Middle frontal gyrus (tissue), 1 donor: ENCODE results near the gene SIN3B.

ENCODE experiments used
- DNase-seq: peaks from one replicate; pipeline ENCODE4 v3.0.0-alpha.2; 2015; ENCODE audit warnings: low spot score; ENCODE audit errors: extremely low spot score

The SIN3B gene

DNA sequence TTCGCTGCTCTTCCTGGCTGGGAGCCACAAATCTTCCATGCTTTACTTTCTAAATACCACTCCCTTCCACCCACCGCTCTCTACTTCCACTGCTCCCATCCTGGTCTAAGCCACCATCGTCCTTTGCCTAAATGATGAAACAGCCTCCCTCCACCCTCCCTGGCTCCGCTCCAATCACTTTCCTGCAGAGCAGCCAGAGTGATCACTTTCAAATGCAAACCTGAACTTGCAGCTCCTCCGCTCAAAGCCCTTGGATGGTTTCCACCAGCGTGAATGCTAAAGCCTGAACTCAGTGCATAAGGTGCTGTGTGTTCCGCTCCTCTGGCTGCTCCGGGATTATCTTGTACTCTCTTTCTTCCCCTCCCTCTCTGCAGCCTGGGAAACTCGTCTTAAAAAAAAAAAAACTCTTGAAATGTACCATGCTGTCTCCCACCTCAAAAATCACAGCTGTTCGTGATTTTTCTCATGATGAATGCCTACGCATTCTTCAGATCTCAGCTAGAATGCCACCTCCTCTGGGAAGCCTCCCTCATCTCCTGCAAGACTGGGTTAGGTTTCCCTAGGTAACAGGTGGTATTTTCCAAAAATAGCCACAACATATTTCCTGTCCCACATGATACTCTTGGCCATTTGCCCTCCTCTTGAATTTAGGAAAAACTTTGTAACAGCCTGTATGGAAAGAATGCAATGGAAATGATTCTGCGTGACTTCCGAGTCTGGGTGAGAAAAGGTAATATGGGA is 3.7 kb upstream of the SIN3B start:
- no peak for DNase-seq

DNA sequence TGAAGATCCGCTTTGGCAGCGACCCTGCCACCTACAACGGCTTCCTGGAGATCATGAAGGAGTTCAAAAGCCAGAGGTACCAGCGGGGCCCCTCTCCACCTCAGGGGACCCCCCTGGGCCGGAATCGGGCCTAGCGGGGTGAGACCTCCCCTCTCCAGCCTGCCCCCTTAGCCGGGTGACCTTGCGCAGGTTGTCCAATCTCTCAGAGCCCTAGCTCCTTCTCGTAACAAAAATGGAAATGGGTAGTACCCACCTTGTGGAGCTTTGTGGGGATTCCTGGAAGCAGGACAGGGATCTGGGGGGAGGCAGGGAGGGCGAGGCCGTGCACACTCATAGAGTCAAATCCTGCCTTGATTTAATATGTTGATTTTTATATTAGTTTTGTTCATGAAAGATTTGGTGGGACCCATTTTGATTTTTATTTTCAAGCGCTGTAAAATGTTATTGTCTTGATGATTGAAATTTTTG is 658 bp downstream of the SIN3B start:
- DNase-seq, result no peak

DNA sequence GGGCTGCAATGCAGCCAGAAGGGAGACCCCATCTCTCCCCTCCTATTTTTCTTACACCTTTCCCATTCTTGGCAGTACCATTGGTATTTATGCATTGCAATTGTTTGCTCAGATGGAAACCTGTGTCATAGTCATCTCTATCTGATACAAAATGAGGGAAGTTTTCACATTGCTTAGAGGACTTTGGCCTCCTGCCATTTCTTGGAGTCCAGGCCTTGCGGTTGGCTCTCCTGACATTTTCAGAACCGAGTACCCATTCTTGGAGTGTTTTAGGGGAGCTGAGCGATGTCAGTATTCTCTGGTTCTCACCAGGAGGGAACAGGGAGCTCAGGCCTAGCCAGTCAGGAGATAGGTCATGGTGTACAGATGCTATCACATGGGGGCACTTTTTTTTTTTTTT is 1.5 kb downstream of the SIN3B start:
- no peak for DNase-seq

DNA sequence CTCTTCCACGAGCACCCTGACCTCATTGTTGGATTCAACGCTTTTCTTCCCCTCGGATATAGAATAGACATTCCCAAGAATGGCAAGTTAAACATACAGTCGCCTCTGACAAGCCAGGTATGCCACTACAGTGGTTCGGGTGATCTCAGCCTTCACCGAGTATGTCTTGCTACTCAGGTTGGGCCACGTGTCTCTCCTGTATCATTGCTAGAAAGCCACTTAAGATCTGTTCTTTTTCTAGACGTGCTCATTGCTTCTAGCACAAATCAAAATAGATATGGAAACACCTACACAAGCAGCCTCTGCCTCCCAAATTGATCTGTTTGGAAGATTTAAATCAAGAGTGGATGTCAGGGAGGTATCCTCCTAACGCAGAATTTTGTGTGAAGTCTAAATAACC is 2.3 kb downstream of the SIN3B start:
- no peak for DNase-seq

DNA sequence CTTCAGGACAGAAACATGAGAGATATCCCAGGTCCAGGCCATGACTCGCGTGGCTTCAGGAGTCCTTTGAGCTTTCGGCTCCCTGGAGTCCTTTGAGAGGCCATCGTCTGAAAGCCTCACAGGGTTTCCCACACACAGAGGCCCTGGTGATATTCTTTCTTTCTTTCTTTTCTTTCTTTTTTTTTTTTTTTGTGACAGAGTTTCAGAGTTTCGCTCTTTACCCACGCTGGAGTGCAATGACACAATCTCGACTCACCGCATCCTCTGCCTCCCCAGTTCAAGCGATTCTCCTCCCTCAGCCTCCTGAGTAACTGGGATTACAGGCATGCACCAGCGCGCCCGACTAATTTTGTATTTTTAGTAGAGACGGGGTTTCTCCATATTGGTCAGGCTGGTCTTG is 5.5 kb downstream of the SIN3B start:
- DNase-seq, result no peak

DNA sequence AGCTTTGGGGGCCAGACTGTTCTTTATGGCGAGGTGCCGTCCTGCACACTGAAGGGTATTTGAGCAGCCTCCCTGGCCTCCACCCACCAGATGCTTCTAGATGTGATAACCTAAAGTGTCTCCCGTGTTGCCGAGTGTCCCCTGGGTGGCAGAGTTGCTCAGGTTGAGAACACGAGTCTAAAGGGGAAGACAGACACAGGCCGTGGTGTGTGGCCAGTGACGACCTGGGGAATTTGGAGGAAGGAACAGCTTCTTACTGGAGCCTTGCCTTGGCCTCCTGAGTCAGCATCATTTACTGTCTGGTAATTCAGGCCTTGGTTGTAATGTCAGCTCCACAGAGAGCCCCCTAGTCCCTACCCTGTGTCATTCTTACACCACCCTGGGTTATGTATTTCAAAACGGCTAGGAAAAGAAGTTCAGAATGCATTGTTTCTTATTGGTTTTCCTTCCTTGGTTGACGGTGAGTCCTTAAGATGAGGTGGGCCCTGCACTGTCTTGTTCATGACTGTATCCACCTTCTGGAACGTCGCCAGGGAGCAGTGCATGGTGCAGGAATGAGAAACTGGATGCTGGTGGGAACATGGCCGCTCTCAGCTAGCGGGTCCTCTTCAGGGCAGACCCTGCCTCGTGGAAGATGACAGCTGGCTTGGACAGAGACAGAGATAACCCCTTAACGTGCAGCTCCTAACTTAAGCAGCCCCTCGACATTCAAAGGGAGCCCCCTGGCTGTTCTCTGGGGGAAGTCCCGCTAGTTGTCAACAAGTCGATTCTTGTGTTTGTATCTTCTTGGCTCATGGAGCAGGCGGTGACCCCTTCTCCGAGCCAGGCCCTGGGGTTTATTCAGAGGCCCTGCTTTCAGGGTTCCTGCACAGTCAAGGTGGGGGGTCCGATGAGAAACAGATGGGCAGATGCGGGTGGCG is 7.2 kb downstream of the SIN3B start:
- DNase-seq, result no peak

DNA sequence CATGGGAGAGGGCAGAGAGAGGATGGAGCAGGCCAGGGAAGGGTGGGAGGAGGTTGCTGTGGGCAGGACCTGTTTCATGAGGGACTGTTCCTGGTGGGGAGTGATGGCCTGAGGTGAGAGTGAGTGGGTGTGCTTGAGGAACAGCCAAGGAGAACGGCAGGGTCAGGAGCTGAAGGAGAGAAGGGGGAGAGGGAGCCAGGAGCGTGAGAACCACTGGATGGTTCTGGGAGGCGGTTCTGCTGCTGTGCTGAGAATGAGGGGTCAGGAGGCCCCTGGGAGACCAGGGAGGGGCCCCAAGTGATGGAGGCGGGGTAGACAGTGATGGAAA is 7.8 kb downstream of the SIN3B start:
- DNase-seq, result no peak

DNA sequence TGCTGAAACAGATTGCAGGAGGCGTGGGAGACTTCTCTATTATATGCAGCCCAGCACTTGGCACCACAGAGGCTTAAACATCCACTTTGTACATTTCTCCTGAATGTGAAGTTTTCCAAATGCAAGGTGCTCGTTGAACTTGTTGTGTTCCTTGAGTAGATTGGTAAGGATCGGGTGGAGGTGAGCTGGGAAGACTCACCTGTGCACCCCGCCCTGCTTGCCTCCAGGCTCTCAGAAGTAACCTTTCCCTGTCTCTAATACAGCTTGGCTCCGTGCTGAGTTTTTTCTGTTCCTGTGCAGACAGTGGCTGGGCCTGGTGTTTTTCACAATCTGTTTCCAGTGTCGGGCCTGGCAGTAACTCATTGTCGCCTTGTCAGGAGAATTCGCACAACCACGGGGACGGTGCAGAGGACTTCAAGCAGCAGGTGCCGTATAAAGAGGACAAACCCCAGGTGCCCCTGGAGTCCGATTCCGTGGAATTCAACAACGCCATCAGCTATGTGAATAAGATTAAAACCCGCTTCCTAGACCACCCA is 12.3 kb downstream of the SIN3B start:
- no peak for DNase-seq

DNA sequence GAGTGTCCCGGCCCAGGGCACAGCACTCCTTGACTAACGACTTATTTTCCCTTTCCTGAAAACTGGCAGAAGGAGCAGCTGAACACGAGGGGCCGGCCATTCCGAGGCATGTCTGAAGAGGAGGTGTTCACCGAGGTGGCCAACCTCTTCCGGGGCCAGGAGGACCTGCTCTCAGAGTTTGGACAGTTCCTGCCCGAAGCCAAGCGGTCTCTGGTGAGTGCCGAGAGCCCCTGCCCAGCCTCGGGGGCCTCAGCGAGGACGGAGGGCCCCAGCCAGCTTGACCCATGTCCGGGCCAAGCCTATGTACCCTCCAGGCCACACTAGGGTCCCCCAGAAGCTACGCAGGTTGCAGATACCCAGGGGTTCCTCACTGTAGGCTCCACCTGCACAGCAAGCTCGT is 17.7 kb downstream of the SIN3B start:
- no peak for DNase-seq

DNA sequence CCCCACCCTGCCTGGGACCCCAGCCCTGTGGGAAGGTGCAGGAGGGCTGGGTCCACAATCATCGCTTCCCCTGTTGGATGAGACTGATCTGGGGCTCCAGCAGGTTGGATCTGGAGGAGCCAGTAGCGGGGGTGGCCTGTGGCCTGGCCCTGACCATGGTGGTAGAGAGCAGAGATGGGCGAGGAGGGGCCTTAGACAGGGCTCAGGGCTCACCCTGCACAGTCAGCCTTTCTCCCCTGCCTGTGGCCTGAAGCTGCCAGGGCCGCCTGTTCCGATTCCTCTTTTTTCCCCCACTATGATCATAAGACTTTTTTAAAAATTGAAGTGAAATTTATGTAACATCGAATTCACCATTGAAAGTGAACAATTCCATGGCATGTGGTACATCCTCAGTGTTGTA is 18.2 kb downstream of the SIN3B start:
- DNase-seq, result no peak

DNA sequence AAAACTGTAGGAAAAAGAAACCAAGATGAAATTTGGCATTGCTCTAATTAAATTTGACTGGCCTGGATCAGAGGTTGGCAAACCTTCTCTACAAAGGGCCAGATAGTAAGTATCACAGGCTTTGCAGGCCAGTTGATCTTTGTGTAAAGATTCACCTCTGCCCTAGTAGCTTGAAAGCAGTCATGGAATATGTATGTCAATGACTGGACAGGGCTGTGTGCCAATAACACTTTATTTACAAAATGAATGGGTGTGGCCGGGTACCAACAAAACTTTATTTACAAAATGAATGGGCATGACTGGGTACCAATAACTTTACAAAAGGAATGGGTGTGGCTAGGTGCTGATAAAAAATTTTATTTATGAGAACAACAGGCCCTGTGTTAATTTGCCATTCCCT is 20.0 kb downstream of the SIN3B start:
- no peak for DNase-seq

DNA sequence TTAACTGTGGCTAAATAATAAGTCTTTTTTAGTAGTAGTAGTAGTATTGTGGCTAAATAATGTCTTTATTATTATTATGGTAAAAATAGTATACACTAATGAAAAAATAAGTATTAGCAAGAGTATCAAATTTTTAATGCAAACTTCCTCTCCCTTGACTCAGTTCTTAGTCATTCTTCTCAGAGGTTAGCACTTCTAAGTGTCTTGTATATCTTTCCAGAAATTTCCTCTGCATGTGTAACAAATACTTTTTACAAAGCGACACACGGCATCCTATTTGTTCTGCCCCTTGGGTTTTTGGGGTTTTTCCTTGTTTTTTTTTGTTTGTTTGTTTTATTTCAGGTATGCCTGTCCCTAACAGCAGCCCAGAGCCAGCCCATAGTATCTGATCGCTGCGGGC is 20.9 kb downstream of the SIN3B start:
- DNase-seq, result no peak

DNA sequence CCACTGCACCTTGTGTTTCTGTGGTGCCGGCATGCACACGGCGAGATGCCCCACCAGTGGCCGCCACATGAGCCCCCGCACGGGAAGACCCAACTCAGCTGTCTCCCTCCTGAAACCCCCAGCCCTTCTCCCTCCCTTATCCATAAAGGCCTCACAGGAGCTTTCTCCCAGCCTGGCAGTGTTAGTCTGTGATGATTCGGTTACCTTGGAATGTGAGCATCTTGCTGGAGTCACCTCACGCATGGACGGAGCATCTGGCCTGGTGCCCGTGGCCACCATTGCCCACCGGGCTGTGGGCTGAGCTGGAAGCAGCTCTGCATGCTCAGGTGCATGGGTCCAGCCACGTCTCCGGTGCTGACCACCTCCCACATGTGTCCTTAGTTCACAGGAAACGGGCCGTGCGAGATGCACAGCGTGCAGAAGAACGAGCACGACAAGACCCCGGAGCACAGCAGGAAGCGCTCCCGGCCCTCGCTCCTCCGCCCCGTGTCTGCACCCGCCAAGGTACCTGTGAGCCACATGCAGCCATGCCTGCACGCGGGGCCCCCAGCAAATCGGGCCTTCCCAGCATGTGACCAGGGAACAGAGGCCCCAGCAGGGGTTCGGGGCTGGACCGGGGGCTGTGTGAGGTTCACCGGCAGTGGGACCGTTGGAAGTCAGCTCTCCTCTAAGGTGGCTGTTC is 22.0 kb downstream of the SIN3B start:
- no peak for DNase-seq

DNA sequence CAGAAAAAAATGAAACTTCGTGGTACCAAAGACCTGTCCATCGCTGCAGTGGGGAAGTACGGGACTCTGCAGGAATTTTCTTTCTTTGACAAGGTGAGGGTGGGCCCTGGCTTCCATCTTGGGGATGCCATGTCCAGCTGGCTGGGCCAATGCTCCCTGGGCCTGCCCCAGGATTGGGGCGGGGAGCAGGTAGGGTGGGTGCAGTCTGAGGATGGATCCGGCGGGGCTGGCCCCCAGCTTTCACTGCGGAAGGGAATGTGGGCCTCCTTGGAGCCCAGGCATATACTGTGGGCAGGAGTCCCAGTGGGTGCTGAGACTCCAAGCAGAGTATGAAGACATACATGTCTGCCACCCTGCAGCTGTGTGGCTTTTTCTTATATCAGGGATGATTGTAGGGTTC is 23.9 kb downstream of the SIN3B start:
- no peak for DNase-seq

DNA sequence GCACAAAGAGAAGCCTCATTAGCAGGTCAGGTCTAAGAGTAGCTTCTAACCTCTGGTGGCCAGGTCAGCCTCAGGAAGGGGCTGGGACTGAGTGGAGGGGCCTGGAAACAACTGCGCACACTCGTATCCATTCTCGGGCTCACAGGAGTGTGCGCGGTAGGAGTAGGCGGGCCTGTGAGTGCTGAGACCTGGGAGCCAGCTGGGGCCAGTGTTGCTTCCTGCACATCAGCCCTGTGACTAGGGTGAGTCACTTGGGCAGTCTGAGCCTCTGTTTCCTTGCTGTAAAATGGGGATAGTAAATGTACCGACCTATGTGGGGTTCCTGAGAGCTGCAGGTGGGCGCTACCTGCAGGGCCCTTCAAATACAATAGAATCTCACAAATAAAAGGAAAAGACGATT is 26.9 kb downstream of the SIN3B start:
- no peak for DNase-seq

DNA sequence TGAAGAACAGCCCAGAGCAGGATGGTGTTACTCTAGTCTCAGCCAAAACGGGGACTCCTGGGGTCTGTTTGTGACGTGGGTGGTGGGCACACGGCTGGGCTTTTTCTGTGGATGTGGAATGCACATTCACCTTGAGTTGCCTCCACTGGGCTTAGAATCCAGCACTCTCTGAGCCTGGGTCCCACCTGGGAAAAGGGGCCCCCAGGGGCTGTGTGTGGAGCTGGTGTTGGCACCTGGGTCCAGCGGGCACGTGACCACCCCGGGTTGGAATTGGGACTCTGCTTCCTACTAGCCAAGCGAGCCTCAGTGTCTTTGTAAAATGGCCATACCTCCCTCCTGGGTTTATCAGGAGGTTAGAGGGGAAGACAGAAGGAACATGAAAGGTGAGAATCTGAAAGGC is 30.4 kb downstream of the SIN3B start:
- no peak for DNase-seq

DNA sequence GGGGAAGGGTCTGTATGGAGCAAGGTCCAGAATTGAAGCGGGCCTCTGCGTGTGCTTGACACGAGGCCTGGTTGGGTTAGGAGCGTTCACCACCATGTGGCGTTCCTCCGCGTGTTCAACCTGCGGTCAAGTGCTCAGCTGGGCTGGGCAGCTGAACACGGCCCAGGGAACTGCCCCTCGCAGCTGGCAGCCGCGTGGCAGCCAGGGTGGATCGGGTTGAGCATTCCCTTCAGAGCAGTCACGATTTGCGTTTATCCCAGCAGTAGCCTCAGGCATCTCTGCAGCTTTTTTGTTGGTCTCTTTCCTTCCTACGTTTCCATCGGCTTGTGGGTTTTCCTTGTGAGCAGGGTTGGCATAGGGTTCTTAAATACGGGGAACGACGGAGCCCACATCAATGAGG is 30.9 kb downstream of the SIN3B start:
- DNase-seq, result no peak

DNA sequence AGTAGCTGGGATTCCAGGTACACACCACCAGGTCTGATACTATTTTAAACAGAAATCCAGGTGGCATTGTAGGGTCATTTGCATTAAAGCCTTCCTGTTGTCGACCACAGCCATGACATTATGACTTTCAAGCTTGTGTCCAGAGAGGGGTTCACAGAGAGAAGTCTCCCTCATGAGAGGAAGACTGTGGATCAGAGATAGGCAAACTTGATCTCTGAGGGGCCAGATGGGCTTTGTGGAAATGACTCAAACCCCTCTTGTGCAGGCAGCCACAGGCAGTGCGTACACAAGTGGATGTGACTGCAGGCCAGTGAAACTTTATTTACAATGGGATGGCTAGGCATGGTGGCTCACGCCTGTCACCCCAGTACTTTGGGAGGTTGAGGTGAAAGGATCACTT is 31.8 kb downstream of the SIN3B start:
- DNase-seq, result no peak

DNA sequence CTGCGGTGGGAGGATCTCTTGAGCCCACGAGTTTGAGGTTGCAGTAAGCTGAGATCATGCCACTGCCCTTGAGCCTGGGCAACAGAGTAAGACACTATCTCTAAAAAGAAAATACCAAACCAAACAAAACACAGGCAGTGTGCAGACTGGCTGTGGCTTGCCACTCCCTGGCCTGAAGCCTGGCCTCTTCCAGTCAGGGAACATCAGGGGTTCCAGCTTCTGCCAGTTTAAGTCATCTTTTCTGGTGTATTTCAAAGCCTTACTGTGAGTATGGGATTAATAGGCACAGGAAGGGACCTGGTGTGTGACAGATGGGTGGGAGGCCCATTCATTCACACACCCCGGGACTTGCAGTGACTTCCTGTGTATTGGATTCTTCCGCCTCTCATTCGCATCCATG is 32.6 kb downstream of the SIN3B start:
- no peak for DNase-seq

DNA sequence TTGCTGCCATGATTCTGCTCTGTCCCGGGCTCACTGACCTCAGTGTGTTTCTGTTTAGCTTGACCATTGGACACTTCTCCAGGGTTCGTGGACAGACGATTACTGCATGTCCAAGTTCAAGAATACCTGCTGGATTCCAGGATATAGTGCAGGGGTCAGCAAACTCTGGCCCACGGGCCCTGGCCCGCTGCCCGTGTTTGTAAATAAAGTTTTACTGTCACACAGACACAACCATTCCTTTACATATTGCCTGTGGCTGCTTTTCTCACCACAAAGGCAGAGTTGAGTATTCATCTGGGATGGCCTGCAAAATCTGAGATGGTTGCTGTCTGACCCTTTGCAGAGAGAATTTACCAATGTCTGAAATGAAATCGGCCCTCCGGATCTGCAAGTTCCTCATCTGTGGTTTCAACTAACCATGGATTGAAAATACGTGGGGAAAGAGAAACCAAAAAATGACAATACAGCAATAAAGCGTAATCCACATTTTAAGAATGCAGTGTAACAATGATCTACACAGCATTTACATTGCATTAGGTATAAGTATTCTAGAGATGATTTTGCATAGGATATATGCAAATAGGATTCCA is 33.7 kb downstream of the SIN3B start:
- no peak for DNase-seq

DNA sequence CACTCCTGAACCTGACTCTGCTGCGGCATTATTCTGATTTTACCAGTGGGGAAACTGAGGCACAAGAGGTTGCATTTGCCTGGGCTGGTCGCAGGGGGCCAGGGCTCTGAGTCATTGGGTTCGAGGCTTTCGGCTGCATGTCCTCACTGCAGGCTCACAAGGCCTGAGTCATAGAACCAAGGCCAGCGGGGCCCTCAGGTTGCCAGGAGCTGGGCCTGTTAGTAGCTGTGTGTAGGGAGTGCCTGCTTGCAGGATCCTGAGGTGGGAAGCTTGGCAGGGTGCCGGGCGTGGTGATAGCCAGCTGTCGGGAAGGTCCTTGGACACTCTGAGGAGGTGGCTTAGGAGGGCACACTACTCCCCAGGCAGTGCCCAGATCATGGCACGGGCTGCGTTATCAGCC is 38.0 kb downstream of the SIN3B start:
- no peak for DNase-seq
